HUES64 (cell line): ENCODE measurements around the gene MEGF6.

Source experiments
- H3K27ac ChIP-seq: 2 replicates; pipeline ENCODE4 v1.7.0; 2013; ENCODE audit warnings: low read depth, low read length, inconsistent platforms
- H3K27me3 ChIP-seq: 2 replicates; pipeline ENCODE4 v1.6.1; 2013; ENCODE audit warnings: mild to moderate bottlenecking, low read length; ENCODE audit not compliant: insufficient read depth
- H3K36me3 ChIP-seq: 2 replicates; pipeline ENCODE4 v1.6.1; 2013; ENCODE audit warnings: mild to moderate bottlenecking, low read length; ENCODE audit not compliant: insufficient read depth
- H3K4me1 ChIP-seq: 2 replicates; pipeline ENCODE4 v1.6.1; 2013; ENCODE audit warnings: mild to moderate bottlenecking, low read length, moderate library complexity; ENCODE audit not compliant: insufficient read depth
- H3K4me3 ChIP-seq: 2 replicates; pipeline ENCODE4 v1.5.1; 2013; ENCODE audit warnings: mild to moderate bottlenecking, low read length, moderate library complexity
- H3K9ac ChIP-seq: 2 replicates; pipeline ENCODE4 v1.6.1; 2013; ENCODE audit warnings: mild to moderate bottlenecking, low read depth, low read length
- H3K9me3 ChIP-seq: 2 replicates; pipeline ENCODE4 v1.6.1; 2013; ENCODE audit warnings: low read depth, low read length; ENCODE audit not compliant: insufficient read depth
- WGBS: fragments of 150-250, 120-280 bp; methylation state at CpG from one replicate; pipeline ENCODE4 v1.1.7; 2013; ENCODE audit warnings: missing lambda C conversion rate; 5-methylcytosine and 5-hydroxymethylcytosine counted together

MEGF6 gene

DNA sequence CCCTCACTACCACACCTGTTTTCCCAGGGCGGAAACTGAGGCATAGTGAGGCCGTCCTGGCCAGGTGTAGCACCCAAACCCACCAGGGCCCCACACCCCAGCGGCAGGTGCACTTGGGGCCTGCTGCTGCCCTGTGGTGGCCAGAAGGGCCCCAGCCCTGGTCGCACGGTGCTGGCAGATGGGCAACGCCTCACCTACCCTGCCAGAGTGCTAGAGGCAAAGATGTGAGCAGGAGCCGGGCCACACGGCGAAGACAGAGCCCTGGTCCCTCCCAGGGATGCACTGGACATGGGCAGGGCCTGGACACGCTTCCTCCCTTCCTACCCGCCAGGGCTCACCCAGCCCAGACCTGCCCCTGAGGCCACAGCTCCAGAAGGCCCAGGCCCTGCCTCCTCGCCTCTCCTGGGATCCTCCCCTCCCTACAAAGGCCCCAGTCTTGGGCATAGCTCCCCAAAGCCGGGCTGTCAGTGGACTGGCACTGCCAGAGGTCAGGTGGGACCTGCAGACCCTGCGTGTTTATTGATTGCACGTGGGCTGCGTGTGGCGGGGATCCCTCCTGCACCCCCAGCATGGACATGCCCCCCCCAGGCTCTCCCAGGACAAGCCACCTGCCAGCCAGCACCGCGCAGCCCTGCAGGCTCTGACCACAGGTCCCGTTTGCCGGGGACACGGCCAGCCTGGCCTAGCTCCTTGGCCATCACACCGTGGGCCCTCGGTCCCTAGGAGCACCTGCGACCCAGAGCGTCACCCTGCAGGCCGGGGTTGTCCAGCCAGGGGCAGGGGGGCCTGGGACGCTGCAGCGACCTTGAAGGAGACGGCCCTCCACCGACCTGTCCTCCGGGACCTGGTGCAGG is 44.1 kb downstream of the MEGF6 start:
- H3K36me3 ChIP-seq: no peaks in the 10 kb centered on the region
- H3K27me3 ChIP-seq: no peaks in the 10 kb centered on the region
- H3K27ac ChIP-seq: no peak overlapping the region
- no peak overlapping the region for H3K4me3 ChIP-seq
- H3K4me1 ChIP-seq: no peaks in the 10 kb centered on the region
- no peak overlapping the region for H3K9ac ChIP-seq
- no peaks in the 10 kb centered on the region for H3K9me3 ChIP-seq
- WGBS: 94% methylated on average over 32 of the region's 32 CpGs

DNA sequence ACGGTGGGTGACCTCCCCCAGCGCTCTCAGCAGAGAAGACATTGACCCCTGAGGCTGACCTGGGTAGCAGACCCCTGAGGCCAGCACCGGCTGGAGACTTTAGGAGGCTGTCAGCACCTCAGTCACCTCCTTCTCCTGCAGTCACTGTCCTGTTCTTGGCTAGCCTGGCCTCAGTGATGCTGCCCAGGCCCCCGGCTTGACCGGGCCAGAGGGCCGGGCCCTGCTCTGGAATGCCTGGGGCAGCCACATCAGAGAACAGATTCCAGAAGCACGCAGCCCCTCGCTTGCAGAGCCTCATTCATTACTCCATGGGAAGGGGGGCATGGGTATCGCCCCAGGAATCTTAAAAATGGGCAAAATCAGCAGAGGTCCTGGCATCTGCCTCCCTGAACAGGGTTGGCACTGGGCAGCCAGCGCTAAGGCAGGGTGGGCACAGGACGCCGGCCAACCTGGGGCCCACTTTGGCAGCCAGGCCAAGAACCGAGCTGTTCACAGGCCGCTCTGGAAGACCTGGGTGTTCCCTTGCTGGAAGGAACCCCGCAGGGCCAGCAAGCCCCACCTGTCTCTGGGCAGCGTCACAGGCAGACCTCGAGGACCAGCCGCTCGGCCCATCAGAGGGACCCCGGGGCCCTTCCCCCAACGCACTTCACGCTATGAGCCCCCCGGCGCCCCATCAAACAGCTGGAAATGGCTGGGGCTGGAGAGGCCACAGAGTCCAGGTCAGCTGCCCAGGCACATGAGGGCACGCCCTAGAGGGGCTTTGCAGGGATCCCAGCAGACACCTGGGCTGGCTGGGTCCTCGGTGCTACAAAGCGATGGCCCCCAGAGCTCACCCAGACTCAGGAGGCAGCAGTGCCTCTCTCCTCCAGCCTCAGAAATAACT is 45.1 kb downstream of the MEGF6 start:
- Histone ChIP-seq H3K4me1 (no peaks in the 10 kb centered on the region), H3K27me3 (no peaks in the 10 kb centered on the region), H3K4me3 (no peak overlapping the region), H3K9ac (no peak overlapping the region), H3K27ac (no peak overlapping the region), H3K36me3 (no peaks in the 10 kb centered on the region), H3K9me3 (no peaks in the 10 kb centered on the region)
- WGBS: 93% methylated on average over 27 of the region's 27 CpGs

DNA sequence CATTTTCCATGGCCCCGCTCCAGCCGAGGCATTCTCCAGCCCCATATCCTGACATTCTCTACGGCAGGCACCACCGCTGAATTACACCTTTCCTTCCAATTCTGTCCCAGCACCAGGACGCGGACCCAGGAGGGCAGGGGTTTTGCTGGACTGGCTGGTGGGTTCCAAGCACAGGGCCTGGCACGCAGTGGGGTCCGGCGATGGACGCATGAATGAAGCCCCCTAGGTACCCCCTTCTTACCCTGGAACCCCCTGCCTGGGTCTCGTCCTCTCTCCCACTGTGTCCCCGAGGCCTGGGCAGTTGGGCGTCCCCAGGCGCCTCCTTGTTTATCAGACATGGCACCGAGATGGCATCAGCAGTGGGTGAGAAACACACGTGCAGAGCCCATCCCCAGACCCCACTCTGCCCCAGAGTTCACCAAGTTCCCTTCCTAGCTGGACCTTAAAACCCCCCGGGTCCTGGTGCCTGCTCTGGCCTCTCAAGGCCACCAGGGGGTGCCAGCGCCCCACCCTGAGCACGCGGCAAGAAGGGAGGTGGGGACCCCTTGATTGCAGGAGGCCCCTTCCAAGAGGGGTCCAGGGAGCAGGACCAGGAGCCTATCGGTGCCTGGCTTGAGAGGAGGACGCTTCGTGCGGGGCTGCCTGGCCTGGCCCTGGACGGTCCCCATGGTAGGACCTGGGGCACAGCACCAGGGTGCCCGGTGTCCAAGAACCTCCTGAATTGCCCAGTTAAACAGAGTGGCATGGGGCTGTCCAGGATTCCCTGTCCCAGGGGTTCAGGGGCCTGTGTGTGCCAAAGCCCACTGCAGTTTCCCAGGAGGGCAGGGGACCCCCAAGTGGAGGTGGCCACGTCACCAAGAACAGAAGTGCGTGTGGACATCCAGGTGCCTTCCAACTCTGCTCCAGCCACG is 46.1 kb downstream of the MEGF6 start:
- Histone ChIP-seq H3K4me1 (no peaks in the 10 kb centered on the region), H3K27me3 (no peaks in the 10 kb centered on the region), H3K36me3 (no peaks in the 10 kb centered on the region), H3K27ac (no peak overlapping the region), H3K9ac (no peak overlapping the region), H3K9me3 (no peaks in the 10 kb centered on the region), H3K4me3 (no peak overlapping the region)
- 76% methylated on average over 29 of the region's 29 CpGs for WGBS

DNA sequence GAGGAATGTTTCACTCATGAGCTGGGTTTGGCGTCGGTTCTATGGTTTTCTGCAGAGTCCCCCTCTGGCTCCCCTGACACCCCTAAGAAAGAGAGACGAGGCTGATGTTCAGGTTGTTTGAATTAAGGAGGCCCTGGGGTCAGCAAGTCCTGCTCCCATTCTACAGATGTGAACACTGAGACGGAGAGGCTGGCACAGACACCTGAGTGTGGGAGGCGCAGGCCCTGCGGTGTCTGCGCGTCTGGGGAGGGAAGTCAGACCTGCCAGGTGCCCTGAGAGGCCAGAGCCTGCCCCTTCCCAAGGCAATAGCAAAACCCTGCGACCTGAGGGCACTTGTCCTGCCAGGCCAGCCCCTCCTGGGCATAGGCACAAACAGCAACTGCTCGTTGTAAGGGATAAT is 47.7 kb downstream of the MEGF6 start:
- WGBS: 92% methylated on average over 10 of the region's 10 CpGs
- H3K4me3 ChIP-seq: no peak overlapping the region
- H3K27me3 ChIP-seq: no peaks in the 10 kb centered on the region
- no peaks in the 10 kb centered on the region for H3K9me3 ChIP-seq
- no peaks in the 10 kb centered on the region for H3K36me3 ChIP-seq
- no peak overlapping the region for H3K27ac ChIP-seq
- no peak overlapping the region for H3K9ac ChIP-seq
- H3K4me1 ChIP-seq: no peaks in the 10 kb centered on the region

DNA sequence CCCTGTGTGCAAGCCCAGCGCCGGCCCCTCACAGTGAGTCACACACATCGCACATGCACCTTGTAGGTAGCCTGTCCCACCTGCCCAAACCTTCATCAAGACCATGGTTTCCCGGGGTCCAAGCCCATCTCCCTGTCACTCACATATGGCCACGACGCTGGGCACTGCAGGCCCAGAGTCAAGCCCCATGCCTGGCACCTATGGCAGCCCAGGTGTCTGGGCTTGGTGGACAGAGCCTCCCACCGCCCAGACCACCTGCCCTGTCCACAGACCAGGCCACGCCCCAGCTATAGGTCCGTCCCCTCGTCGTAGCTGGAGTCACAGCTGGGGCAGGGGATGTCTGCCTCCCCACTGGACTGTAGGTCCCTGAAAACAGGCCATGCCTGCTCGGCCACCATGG is 48.2 kb downstream of the MEGF6 start:
- H3K27ac ChIP-seq: no peak overlapping the region
- no peak overlapping the region for H3K9ac ChIP-seq
- H3K27me3 ChIP-seq: no peaks in the 10 kb centered on the region
- H3K4me1 ChIP-seq: no peaks in the 10 kb centered on the region
- WGBS: 92% methylated on average over 12 of the region's 12 CpGs
- no peaks in the 10 kb centered on the region for H3K9me3 ChIP-seq
- no peaks in the 10 kb centered on the region for H3K36me3 ChIP-seq
- no peak overlapping the region for H3K4me3 ChIP-seq

DNA sequence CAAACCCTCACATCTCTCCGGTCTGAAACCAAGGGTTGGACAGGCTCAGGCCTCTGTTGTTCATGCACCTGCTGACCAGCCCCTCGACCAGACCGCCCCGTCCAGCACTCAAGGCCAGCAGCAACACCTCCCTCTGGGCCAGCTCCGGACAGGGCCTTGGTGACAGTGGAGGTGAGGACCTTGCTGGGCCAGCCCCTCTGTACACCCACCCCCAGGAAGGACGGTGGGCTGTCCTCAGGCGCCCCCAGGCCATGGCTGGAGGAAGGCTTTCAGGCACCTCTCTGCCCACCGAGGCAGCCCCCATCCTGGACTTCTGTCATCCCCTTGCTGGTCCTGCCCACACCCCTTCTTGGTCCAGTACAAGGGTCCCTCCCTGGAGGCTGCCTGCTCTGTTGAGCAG is 48.6 kb downstream of the MEGF6 start:
- H3K9me3 ChIP-seq: no peaks in the 10 kb centered on the region
- H3K36me3 ChIP-seq: no peaks in the 10 kb centered on the region
- no peak overlapping the region for H3K4me3 ChIP-seq
- H3K27me3 ChIP-seq: no peaks in the 10 kb centered on the region
- WGBS: 89% methylated on average over 8 of the region's 8 CpGs
- H3K9ac ChIP-seq: no peak overlapping the region
- no peak overlapping the region for H3K27ac ChIP-seq
- no peaks in the 10 kb centered on the region for H3K4me1 ChIP-seq

DNA sequence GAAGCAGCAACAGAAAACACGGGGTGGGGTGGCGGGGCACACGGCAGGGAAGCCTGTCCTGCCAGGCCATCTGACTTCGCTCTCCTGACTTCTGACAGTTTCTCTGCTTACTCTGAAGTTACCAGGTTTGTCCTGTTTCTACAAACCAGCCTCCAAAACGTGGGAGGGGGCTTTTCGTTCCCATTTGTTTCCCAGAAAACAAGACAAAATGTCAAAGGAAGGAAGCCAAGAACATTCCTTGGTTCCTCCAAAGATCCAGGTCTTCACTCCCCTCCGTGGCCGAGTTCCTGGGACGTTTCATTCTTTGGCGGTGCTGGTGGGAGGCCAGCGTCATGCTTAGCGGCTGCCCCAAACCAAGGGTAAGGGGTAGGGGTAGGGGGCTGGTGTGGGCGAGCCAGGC is 49.6 kb downstream of the MEGF6 start:
- H3K9ac ChIP-seq: no peak overlapping the region
- no peaks in the 10 kb centered on the region for H3K27me3 ChIP-seq
- WGBS: 88% methylated on average over 13 of the region's 13 CpGs
- no peak overlapping the region for H3K4me3 ChIP-seq
- no peaks in the 10 kb centered on the region for H3K36me3 ChIP-seq
- H3K27ac ChIP-seq: no peak overlapping the region
- H3K4me1 ChIP-seq: no peaks in the 10 kb centered on the region
- H3K9me3 ChIP-seq: no peaks in the 10 kb centered on the region

DNA sequence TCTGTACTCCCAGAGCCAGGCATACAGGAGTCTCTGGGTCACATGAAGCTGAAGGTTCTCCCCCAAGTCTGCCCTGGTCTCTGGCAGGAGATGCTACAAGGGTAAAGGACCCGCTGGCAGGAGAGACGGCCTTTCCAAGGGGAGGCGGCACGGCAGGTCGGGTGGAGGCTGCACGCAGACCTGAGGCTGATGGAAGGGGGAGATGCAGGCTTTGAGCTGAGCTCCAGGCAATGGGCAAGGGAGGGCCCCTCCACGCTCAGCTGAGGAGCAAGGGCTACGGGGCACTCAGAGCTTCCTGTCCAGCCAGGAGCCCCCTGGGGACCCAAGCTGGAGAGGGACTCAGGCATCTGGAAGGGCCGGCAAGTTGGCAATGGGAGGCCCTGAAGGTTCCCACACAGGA is 50.3 kb downstream of the MEGF6 start:
- no peaks in the 10 kb centered on the region for H3K4me1 ChIP-seq
- no peaks in the 10 kb centered on the region for H3K36me3 ChIP-seq
- no peak overlapping the region for H3K4me3 ChIP-seq
- no peaks in the 10 kb centered on the region for H3K27me3 ChIP-seq
- no peak overlapping the region for H3K27ac ChIP-seq
- H3K9me3 ChIP-seq: no peaks in the 10 kb centered on the region
- H3K9ac ChIP-seq: no peak overlapping the region
- WGBS: 95% methylated on average over 9 of the region's 9 CpGs

DNA sequence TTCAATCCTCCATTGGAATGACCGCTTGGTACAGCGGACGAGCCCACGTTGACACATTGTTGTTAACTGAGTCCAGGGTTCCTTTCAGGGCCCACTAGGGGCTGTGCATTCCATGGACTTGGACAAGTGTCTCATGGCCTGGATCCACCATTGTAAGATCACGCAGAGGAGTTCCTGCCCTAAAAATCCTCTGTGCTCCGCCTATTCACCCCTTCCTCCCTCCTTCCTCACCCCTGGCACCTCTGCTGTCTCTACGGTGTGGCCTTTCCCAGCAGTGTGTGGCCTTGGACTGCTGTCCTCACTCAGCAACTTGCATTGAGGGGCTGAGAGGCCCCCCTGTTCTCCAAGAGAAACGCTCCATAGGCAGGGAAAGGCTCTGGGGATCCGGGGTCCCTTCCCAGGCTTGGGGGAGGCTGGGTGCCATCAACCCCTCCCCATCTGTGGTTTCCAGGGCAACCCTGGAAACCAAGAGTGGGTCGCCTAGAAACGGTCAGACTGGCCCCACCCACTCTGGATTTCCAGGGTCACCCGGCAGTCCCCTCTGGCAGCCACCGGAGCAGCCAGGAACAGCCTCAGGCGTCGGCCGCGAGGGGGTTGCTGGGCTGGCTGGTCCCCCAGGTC is 50.9 kb downstream of the MEGF6 start:
- WGBS: 94% methylated on average over 17 of the region's 17 CpGs
- Histone ChIP-seq H3K4me1 (no peaks in the 10 kb centered on the region), H3K9ac (no peak overlapping the region), H3K27ac (no peak overlapping the region), H3K27me3 (no peaks in the 10 kb centered on the region), H3K4me3 (no peak overlapping the region), H3K36me3 (no peaks in the 10 kb centered on the region), H3K9me3 (no peaks in the 10 kb centered on the region)

DNA sequence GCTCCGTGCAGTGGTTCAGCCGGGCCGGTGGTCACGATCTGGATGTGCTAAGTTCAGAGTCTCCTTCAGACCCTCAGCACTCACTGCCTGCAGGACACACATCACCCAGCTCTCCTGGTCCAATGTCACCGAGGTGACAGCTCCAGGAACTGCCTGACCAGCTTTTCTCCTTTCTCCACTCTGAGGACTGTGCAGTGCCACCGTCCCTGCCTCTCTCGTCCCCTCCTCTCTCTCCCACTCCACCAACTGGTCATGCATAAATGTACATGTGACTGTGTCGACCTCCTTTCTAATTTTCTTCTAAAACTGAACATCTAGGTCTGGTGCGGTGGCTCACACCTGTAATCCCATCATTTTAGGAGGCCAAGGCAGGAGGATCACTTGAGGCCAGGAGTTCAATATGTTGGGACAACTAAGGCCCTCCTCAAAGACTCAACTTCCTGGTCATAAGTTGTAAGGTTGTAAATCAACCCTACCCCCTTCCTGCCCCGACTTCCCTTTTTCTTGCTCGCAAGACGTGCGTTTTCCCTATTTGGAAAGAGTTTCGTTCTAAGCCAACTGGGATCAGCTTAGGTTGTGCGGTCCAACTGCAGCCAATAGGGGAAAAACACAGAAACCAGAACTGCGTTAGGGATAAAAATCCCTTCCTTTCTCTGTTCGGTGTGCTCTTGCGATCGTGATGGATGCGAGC is 53.1 kb downstream of the MEGF6 start:
- Histone ChIP-seq H3K36me3 (no peaks in the 10 kb centered on the region), H3K27me3 (no peaks in the 10 kb centered on the region), H3K9me3 (no peaks in the 10 kb centered on the region), H3K27ac (no peak overlapping the region), H3K4me1 (no peaks in the 10 kb centered on the region), H3K9ac (no peak overlapping the region), H3K4me3 (no peak overlapping the region)
- 94% methylated on average over 20 of the region's 20 CpGs for WGBS
